ENCODE data around the gene DHRS7B. TPM values are rescaled to one million over a fixed set of nuclear protein-coding genes. Genes with fewer than 3 reads are reported as not detected.

Gene DHRS7B
- total and polyA plus RNA-seq, 12 donors, result 17.1 to 48.6 (median 27.3) TPM

- H3K9me3 ChIP-seq, result no peaks in the 10 kb centered on the region
- H3K36me3 ChIP-seq, result peaks cover 0 to 36% (median 0%) of the 10 kb centered on the region in 9 donors
- DNase-seq, result no peak
- 65 to 69% methylated on average over 8 of the region's 8 CpGs for WGBS, 2 donors
- peak overlapping the region in 8 of 10 donors; percentile 17 to 60 (median 42) for H3K27ac ChIP-seq
- H3K4me3 ChIP-seq, result no peak overlapping the region
- TF ChIP-seq, protein P1, sequence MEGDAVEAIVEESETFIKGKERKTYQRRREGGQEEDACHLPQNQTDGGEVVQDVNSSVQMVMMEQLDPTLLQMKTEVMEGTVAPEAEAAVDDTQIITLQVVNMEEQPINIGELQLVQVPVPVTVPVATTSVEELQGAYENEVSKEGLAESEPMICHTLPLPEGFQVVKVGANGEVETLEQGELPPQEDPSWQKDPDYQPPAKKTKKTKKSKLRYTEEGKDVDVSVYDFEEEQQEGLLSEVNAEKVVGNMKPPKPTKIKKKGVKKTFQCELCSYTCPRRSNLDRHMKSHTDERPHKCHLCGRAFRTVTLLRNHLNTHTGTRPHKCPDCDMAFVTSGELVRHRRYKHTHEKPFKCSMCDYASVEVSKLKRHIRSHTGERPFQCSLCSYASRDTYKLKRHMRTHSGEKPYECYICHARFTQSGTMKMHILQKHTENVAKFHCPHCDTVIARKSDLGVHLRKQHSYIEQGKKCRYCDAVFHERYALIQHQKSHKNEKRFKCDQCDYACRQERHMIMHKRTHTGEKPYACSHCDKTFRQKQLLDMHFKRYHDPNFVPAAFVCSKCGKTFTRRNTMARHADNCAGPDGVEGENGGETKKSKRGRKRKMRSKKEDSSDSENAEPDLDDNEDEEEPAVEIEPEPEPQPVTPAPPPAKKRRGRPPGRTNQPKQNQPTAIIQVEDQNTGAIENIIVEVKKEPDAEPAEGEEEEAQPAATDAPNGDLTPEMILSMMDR (IDR thresholded peaks at IDR 0.05), result no peak
- H3K27me3 ChIP-seq, result no peaks in the 10 kb centered on the region
- intact Hi-C loops (cut with DNase I), result loop anchor here in 3 of 10 donors (5.0 kb wide), 3 partner anchors 33 to 48 kb away; no protein-coding TSS in a partner anchor
- ATAC-seq, result peak in 6 of 8 donors; percentile 14 to 77 (median 50)
- H3K4me1 ChIP-seq, result peaks cover 2 to 53% (median 46%) of the 10 kb centered on the region in 9 donors
Measured at GRCh38 chr17:21174186-21174585, 47.4 kb downstream of the DHRS7B start.

GRCh38 chr17:21174713-21175112, 47.9 kb downstream of the DHRS7B start:
- WGBS, 2 donors, result 85 to 87% methylated on average over 7 of the region's 7 CpGs
- ATAC-seq (peak in 3 of 8 donors; percentile 11 to 20 (median 12)), DNase-seq (no peak)
- H3K27me3 ChIP-seq, result no peaks in the 10 kb centered on the region
- H3K27ac ChIP-seq, result peak overlapping the region in 6 of 10 donors; percentile 32 to 60 (median 45)
- intact Hi-C loops (cut with DNase I), result loop anchor here in 3 of 10 donors (5.0 kb wide), 3 partner anchors 33 to 48 kb away; no protein-coding TSS in a partner anchor
- TF ChIP-seq, protein P1 (IDR thresholded peaks at IDR 0.05), result no peak
- H3K4me3 ChIP-seq, result no peak overlapping the region
- peaks cover 0 to 41% (median 0%) of the 10 kb centered on the region in 9 donors for H3K36me3 ChIP-seq
- H3K9me3 ChIP-seq, result no peaks in the 10 kb centered on the region
- peaks cover 2 to 48% (median 42%) of the 10 kb centered on the region in 9 donors for H3K4me1 ChIP-seq

DNA sequence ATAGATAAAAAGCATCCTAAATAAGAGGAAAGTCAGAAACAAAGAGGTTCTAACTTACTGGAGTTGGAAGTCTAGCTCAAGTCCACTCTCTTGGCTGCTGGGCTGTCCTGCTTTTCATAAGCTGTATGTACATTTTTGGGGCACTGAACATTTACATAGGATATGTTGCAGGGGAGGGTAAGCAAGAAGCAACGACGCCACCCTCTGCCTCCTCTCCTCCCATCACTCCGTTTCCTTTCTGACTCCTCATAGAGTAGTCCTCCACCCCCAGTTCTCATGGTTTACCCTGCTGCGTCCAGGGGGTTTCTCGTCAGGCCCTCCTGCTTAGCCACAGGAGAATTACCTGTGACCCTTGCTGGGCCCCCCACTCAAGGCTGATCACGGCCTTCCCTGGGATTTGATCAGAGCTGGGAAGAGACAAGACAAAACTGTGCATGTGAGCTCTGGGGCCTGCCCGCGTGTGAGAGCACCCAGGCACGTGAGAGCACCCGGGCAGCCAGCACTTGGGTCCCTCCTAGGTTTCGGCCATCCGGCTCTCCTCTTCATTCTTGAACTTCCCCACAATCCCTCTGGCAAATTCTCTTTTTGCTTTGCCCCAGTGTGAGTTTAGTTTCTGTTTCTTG, 50.1 kb downstream of the DHRS7B start:
- DNase-seq, result no peak
- no peaks in the 10 kb centered on the region for H3K27me3 ChIP-seq
- TF ChIP-seq, protein P1 (IDR thresholded peaks at IDR 0.05), result no peak
- H3K27ac ChIP-seq, result no peak overlapping the region
- H3K4me3 ChIP-seq, result no peak overlapping the region
- peaks cover 0 to 50% (median 4%) of the 10 kb centered on the region in 9 donors for H3K36me3 ChIP-seq
- ATAC-seq, result no peak
- WGBS, 2 donors, result 84 to 86% methylated on average over 12 of the region's 12 CpGs
- intact Hi-C loops (cut with DNase I), result no loop called here
- H3K4me1 ChIP-seq, result peaks cover 2 to 26% (median 22%) of the 10 kb centered on the region in 9 donors
- H3K9me3 ChIP-seq, result no peaks in the 10 kb centered on the region

- no peak for DNase-seq
- no peak overlapping the region for H3K4me3 ChIP-seq
- H3K36me3 ChIP-seq, result peaks cover 0 to 45% (median 4%) of the 10 kb centered on the region in 9 donors
- H3K27me3 ChIP-seq, result no peaks in the 10 kb centered on the region
- no peak for ATAC-seq
- no peak overlapping the region for H3K27ac ChIP-seq
- no peaks in the 10 kb centered on the region for H3K9me3 ChIP-seq
- WGBS, 2 donors, result 90 to 93% methylated on average over 8 of the region's 8 CpGs
- TF ChIP-seq, protein P1 (IDR thresholded peaks at IDR 0.05), result no peak
- intact Hi-C loops (cut with DNase I), result no loop called here
- peaks cover 2 to 22% (median 21%) of the 10 kb centered on the region in 9 donors for H3K4me1 ChIP-seq
Measured at GRCh38 chr17:21177401-21177800, 50.6 kb downstream of the DHRS7B start.

Measured in heart right ventricle (tissue), 16 donors.